Upper lobe of right lung (tissue), 1 donor: Measurements from ENCODE around the gene SYT12. TPM values are rescaled to one million over a fixed set of nuclear protein-coding genes. Genes with fewer than 3 reads are reported as not detected.

Experiments
- ATAC-seq: fragments of 200-7000 bp; cut with Tn5 transposase; one replicate; pipeline ENCODE4 v1.9.1; 2020; ENCODE audit warnings: mild to moderate bottlenecking, moderate library complexity
- DNase-seq: peaks from one replicate; pipeline ENCODE4 v3.0.0-alpha.2; 2020
- H3K27ac ChIP-seq: fragments of 200-600 bp; one replicate; pipeline ENCODE4 v1.8.0; 2022
- H3K27me3 ChIP-seq: fragments of 200-600 bp; one replicate; pipeline ENCODE4 v1.8.0; 2022; ENCODE audit warnings: mild to moderate bottlenecking
- H3K36me3 ChIP-seq: fragments of 200-600 bp; one replicate; pipeline ENCODE4 v1.8.0; 2022
- H3K4me1 ChIP-seq: fragments of 200-600 bp; one replicate; pipeline ENCODE4 v1.8.0; 2022
- H3K4me3 ChIP-seq: fragments of 200-600 bp; one replicate; pipeline ENCODE4 v1.8.0; 2022; ENCODE audit warnings: mild to moderate bottlenecking
- H3K9me3 ChIP-seq: fragments of 200-600 bp; one replicate; pipeline ENCODE4 v1.8.0; 2022
- CTCF ChIP-seq: fragments of 200-600 bp; IDR thresholded peaks from one replicate; pipeline ENCODE4 v1.8.0; 2022; ENCODE audit warnings: antibody characterized with exemption
- intact Hi-C: fragments of 100-400 bp; cut with DNase I; formaldehyde crosslinking; loops from one replicate; pipeline ENCODE4 v1.11.0; 2022
- total RNA-seq: library from RNA; stranded (reverse); fragmentation: NEBNext Ultra II Directional; extraction: Animal tissue kit (Norgen Biotek cat#: 25700); gene quantifications from one replicate; pipeline ENCODE4 v1.2.1, GENCODE V29; 2021
- donor health status: DM: no; HTN: yes; CAD: no; lungs with severe emphysema.

The SYT12 gene
- total RNA-seq, 1 donor from 2014 or later, result not detected

GRCh38 chr11:67033661-67034166 is 10.8 kb downstream of the SYT12 start:
- no peaks in the 10 kb centered on the region for H3K9me3 ChIP-seq
- no peak overlapping the region for H3K4me3 ChIP-seq
- no peaks in the 10 kb centered on the region for H3K4me1 ChIP-seq
- no peak for DNase-seq
- no peaks in the 10 kb centered on the region for H3K27me3 ChIP-seq
- intact Hi-C loops, result no loop called here
- ATAC-seq, result no peak
- H3K36me3 ChIP-seq, result no peaks in the 10 kb centered on the region
- TF ChIP-seq CTCF, result no peak
- H3K27ac ChIP-seq, result no peak overlapping the region

DNA sequence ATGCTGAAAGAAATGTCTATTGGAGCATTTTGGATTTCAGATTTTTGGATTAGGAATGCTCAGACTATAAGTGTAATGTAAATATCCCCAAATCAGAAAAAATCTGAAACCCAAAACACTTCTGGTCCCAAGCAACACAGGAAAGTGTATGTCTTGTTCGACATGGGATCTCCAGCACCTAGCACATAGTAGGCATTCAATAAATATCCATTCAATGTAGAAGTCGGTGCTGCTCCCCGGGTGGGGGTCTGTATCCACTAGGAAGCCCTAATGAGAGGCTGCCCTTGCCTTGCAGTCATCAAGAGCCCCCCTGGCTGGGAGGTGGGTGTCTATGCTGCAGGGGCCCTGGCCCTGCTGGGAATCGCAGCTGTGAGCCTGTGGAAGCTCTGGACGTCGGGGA is 11.4 kb downstream of the SYT12 start:
- ATAC-seq, result no peak

GRCh38 chr11:67040147-67040546 is 17.2 kb downstream of the SYT12 start:
- no peak overlapping the region for H3K4me3 ChIP-seq
- no peaks in the 10 kb centered on the region for H3K27me3 ChIP-seq
- no peak overlapping the region for H3K27ac ChIP-seq
- H3K4me1 ChIP-seq, result no peaks in the 10 kb centered on the region
- DNase-seq, result no peak
- intact Hi-C loops, result no loop called here
- H3K9me3 ChIP-seq, result no peaks in the 10 kb centered on the region
- H3K36me3 ChIP-seq, result no peaks in the 10 kb centered on the region
- no peak for TF ChIP-seq CTCF
- ATAC-seq, result no peak

More for the DNA sequence above, 11.4 kb downstream of the SYT12 start:
- H3K27me3 ChIP-seq, result no peaks in the 10 kb centered on the region
- no peak overlapping the region for H3K27ac ChIP-seq
- intact Hi-C loops, result no loop called here
- no peak for DNase-seq
- H3K36me3 ChIP-seq, result no peaks in the 10 kb centered on the region
- no peaks in the 10 kb centered on the region for H3K4me1 ChIP-seq
- H3K9me3 ChIP-seq, result no peaks in the 10 kb centered on the region
- TF ChIP-seq CTCF, result no peak
- no peak overlapping the region for H3K4me3 ChIP-seq

GRCh38 chr11:67041602-67042001 is 18.7 kb downstream of the SYT12 start:
- no peak overlapping the region for H3K27ac ChIP-seq
- H3K27me3 ChIP-seq, result no peaks in the 10 kb centered on the region
- no peak overlapping the region for H3K4me3 ChIP-seq
- TF ChIP-seq CTCF, result no peak
- no peaks in the 10 kb centered on the region for H3K36me3 ChIP-seq
- H3K4me1 ChIP-seq, result no peaks in the 10 kb centered on the region
- ATAC-seq (no peak), DNase-seq (no peak)
- H3K9me3 ChIP-seq, result no peaks in the 10 kb centered on the region
- intact Hi-C loops, result no loop called here

DNA sequence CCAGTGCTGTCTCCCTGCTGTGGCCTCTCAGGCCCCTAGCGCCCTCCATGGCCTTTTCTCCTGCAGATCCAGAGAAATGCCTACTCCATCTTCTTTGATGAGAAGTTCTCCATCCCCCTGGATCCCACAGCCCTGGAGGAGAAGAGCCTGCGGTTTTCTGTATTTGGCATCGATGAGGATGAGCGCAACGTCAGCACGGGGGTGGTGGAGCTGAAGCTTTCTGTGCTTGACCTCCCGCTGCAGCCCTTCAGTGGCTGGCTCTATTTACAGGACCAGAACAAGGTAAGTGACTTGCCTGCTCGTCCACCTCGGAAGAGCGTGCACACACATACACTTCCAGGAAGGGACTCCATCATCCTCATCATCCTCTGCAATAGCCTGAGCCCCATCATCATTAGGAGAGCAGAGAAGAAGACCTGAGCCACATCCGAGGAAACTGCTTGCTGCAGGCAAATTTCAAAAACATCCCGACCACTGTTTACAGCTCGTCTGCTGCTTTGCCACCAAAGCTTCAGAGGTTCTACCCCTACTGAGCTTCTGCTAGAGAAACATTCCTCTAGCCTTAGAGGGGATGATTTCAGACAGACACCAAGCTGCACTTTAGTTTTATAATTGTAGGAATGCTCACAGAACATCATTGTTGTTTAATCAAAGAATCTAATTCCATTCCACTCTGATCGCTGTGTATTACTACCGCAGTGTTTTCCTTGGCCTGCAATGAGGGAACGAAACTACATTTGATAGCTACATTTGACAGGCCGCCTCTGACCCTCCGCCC is 20.8 kb downstream of the SYT12 start:
- Histone ChIP-seq H3K4me3 (no peak overlapping the region), H3K27me3 (no peaks in the 10 kb centered on the region), H3K9me3 (no peaks in the 10 kb centered on the region), H3K27ac (no peak overlapping the region), H3K4me1 (no peaks in the 10 kb centered on the region), H3K36me3 (no peaks in the 10 kb centered on the region)
- TF ChIP-seq CTCF, result no peak
- DNase-seq (no peak), ATAC-seq (no peak)
- intact Hi-C loops, result no loop called here
